HG03175 (cell line): ENCODE data around the gene VARS2.
"Not testable (repeated sequence)": the region's sequence is repeated elsewhere in the genome, so short reads cannot be mapped to it uniquely, and the experiment has no call there.

ENCODE experiments used
- ATAC-seq: cut with Tn5 transposase; IDR thresholded peaks from one replicate; pipeline ENCODE4 v1.9.1; 2021; ENCODE audit warnings: mild to moderate bottlenecking, moderate library complexity; ENCODE audit not compliant: unreplicated experiment

VARS2 gene

GRCh38 chr6:30927080-30927479 lies 13.0 kb downstream of the VARS2 start:
- not testable (repeated sequence) for ATAC-seq

GRCh38 chr6:30928677-30929076 lies 14.6 kb downstream of the VARS2 start:
- ATAC-seq: no peak

- ATAC-seq: no peak
Observed at GRCh38 chr6:30930506-30930905, 16.5 kb downstream of the VARS2 start.

GRCh38 chr6:30931272-30931671 lies 17.2 kb downstream of the VARS2 start:
- no peak for ATAC-seq

- no peak for ATAC-seq
Observed at GRCh38 chr6:30931969-30932645, 18.1 kb downstream of the VARS2 start, which contains the start of gene SFTA2. SFTA2 (minus strand) TSS chr6:30932170; CDS start chr6:30932096, 74 bp downstream.

- no peak for ATAC-seq
Observed at GRCh38 chr6:30932665-30933365, 18.8 kb downstream of the VARS2 start.

- ATAC-seq: no peak
Observed at GRCh38 chr6:30935018-30935417, 21.0 kb downstream of the VARS2 start.

- no peak for ATAC-seq
Observed at GRCh38 chr6:30937265-30937664, 23.2 kb downstream of the VARS2 start.

- ATAC-seq: no peak
Observed at GRCh38 chr6:30938730-30939129, 24.7 kb downstream of the VARS2 start.

- no peak for ATAC-seq
Observed at GRCh38 chr6:30939473-30939872, 25.4 kb downstream of the VARS2 start.

- no peak for ATAC-seq
Observed at GRCh38 chr6:30940361-30940986, 26.4 kb downstream of the VARS2 start, which contains the start of gene MUCL3. MUCL3 (plus strand) TSS chr6:30940973; CDS start chr6:30941000, 27 bp downstream.

GRCh38 chr6:30942338-30943060 lies 28.5 kb downstream of the VARS2 start:
- ATAC-seq: no peak

- no peak for ATAC-seq
Observed at GRCh38 chr6:30944051-30944450, 30.0 kb downstream of the VARS2 start.

GRCh38 chr6:30945281-30945680 lies 31.2 kb downstream of the VARS2 start:
- no peak for ATAC-seq

GRCh38 chr6:30947231-30947630 lies 33.2 kb downstream of the VARS2 start:
- ATAC-seq: no peak

GRCh38 chr6:30948811-30949210 lies 34.8 kb downstream of the VARS2 start:
- no peak for ATAC-seq

- no peak for ATAC-seq
Observed at GRCh38 chr6:30951907-30952469, 38.0 kb downstream of the VARS2 start.

- ATAC-seq: no peak
Observed at GRCh38 chr6:30954631-30955366, 40.8 kb downstream of the VARS2 start.

- ATAC-seq: peak; percentile 58
Observed at GRCh38 chr6:30955367-30956042, 41.5 kb downstream of the VARS2 start.

- ATAC-seq: no peak
Observed at GRCh38 chr6:30957716-30958115, 43.7 kb downstream of the VARS2 start.
